HEK293 (cell line): Measurements from ENCODE around the gene RBM10.

ENCODE experiments used
- CTCF ChIA-PET: fragments of 350-600 bp; formaldehyde crosslinking; extraction: SDS; loops from one replicate; lab custom pipeline; 2021; ENCODE audit warnings: antibody characterized with exemption; lab: Yijun Ruan, JAX
- POLR2A ChIA-PET: fragments of 300-600 bp; formaldehyde crosslinking; extraction: SDS; loops from one replicate; lab custom pipeline; 2020; ENCODE audit warnings: antibody characterized with exemption, inconsistent platforms; lab: Yijun Ruan, JAX
- H3K27ac ChIP-seq: fragments of 200-500 bp; sonication (Bioruptor generic); 2 replicates; pipeline ENCODE4 v1.5.1; 2014; ENCODE audit warnings: low read depth, low read length, control low read depth, inconsistent platforms; ENCODE audit errors: extremely low read depth
- H3K36me3 ChIP-seq, 2 experiments: fragments of 200-500 bp in 1 of 2; sonication (Bioruptor generic) in 1 of 2; 1 replicate in 1 of 2; 2 replicates in 1 of 2; pipeline ENCODE4 v1.5.1; 2014 to 2017; ENCODE audit warnings: inconsistent platforms in 2 of 2, low read length in 2 of 2; ENCODE audit not compliant: control insufficient read depth in 2 of 2, insufficient read depth in 1 of 2
- H3K4me1 ChIP-seq: fragments of 200-500 bp; sonication (Bioruptor generic); 2 replicates; pipeline ENCODE4 v1.5.1; 2014; ENCODE audit warnings: mild to moderate bottlenecking, low read length, inconsistent platforms; ENCODE audit not compliant: control insufficient read depth, insufficient read depth
- H3K4me3 ChIP-seq: 2 replicates; pipeline ENCODE4 v1.5.1; 2011; ENCODE audit warnings: low read depth, mild to moderate bottlenecking, control low read depth, low read length, moderate library complexity
- H3K9me3 ChIP-seq: fragments of 200-500 bp; sonication (Bioruptor generic); 2 replicates; pipeline ENCODE4 v1.5.1; 2014; ENCODE audit warnings: low read depth, low read length, inconsistent platforms; ENCODE audit not compliant: control insufficient read depth, insufficient read depth
- BCL6B ChIP-seq: fragments of 450-650 bp; formaldehyde crosslinking; IDR thresholded peaks from 2 replicates; pipeline ENCODE4 v1.5.1; 2017; ENCODE audit warnings: missing biosample characterization, missing genetic modification characterization
- KLF17 ChIP-seq: fragments of 450-650 bp; formaldehyde crosslinking; IDR thresholded peaks from 2 replicates; pipeline ENCODE4 v1.5.1; 2016; ENCODE audit warnings: missing biosample characterization, missing genetic modification characterization
- SALL2 ChIP-seq: fragments of 450-650 bp; formaldehyde crosslinking; IDR thresholded peaks from 2 replicates; pipeline ENCODE4 v1.5.0; 2017; ENCODE audit warnings: missing biosample characterization, mild to moderate bottlenecking, missing genetic modification characterization, borderline replicate concordance
- ZNF121 ChIP-seq: fragments of 450-650 bp; formaldehyde crosslinking; IDR thresholded peaks from 2 replicates; pipeline ENCODE4 v1.5.1; 2016; ENCODE audit warnings: missing biosample characterization, missing genetic modification characterization
- ZNF19 ChIP-seq: fragments of 450-650 bp; formaldehyde crosslinking; IDR thresholded peaks from 2 replicates; pipeline ENCODE4; 2016; ENCODE audit warnings: missing biosample characterization, missing genetic modification characterization, low read depth
- ZNF24 ChIP-seq: fragments of 450-650 bp; formaldehyde crosslinking; IDR thresholded peaks from 2 replicates; pipeline ENCODE4 v1.5.1; 2016; ENCODE audit warnings: missing biosample characterization, missing genetic modification characterization
- ZNF266 ChIP-seq: fragments of 450-650 bp; formaldehyde crosslinking; IDR thresholded peaks from 2 replicates; pipeline ENCODE4 v1.5.1; 2016; ENCODE audit warnings: missing biosample characterization, missing genetic modification characterization, low read depth
- ZNF354C ChIP-seq: fragments of 450-650 bp; formaldehyde crosslinking; IDR thresholded peaks from 2 replicates; pipeline ENCODE4 v1.5.1; 2016; ENCODE audit warnings: missing biosample characterization, missing genetic modification characterization, low read depth, borderline replicate concordance
- ZNF423 ChIP-seq: fragments of 450-650 bp; formaldehyde crosslinking; IDR thresholded peaks from 2 replicates; pipeline ENCODE4 v1.5.1; 2016; ENCODE audit warnings: missing biosample characterization, missing genetic modification characterization
- ZNF549 ChIP-seq: fragments of 450-650 bp; IDR thresholded peaks from 2 replicates; pipeline ENCODE4 v1.5.1; 2018; ENCODE audit warnings: missing biosample characterization, missing genetic modification characterization, mild to moderate bottlenecking, inconsistent platforms, moderate library complexity
- ZNF561 ChIP-seq: fragments of 450-650 bp; IDR thresholded peaks from 2 replicates; pipeline ENCODE4 v1.5.1; 2018; ENCODE audit warnings: missing biosample characterization, missing genetic modification characterization, borderline replicate concordance
- ZNF621 ChIP-seq: fragments of 450-650 bp; formaldehyde crosslinking; IDR thresholded peaks from 2 replicates; pipeline ENCODE4 v1.5.1; 2017; ENCODE audit warnings: missing biosample characterization, missing genetic modification characterization
- ZNF629 ChIP-seq: fragments of 450-650 bp; formaldehyde crosslinking; IDR thresholded peaks from 2 replicates; pipeline ENCODE4 v1.5.1; 2017; ENCODE audit warnings: missing biosample characterization, missing genetic modification characterization
- ZNF701 ChIP-seq: fragments of 450-650 bp; formaldehyde crosslinking; IDR thresholded peaks from 2 replicates; pipeline ENCODE4 v1.5.1; 2016; ENCODE audit warnings: missing biosample characterization, missing genetic modification characterization
- ZNF777 ChIP-seq: fragments of 450-650 bp; formaldehyde crosslinking; IDR thresholded peaks from 2 replicates; pipeline ENCODE4 v1.5.1; 2017; ENCODE audit warnings: missing biosample characterization, missing genetic modification characterization, borderline replicate concordance
- TF ChIP-seq, protein P1 (sequence below): fragments of 450-650 bp; formaldehyde crosslinking; IDR thresholded peaks from 2 replicates; pipeline ENCODE4 v1.5.1; 2016; ENCODE audit warnings: missing biosample characterization, missing genetic modification characterization
- TF ChIP-seq, protein P2 (sequence below): fragments of 450-650 bp; formaldehyde crosslinking; IDR thresholded peaks from 2 replicates; pipeline ENCODE4 v1.5.1; 2016; ENCODE audit warnings: missing biosample characterization, missing genetic modification characterization, borderline replicate concordance
- TF ChIP-seq, protein P3 (sequence below): fragments of 450-650 bp; formaldehyde crosslinking; conservative IDR thresholded peaks from 2 replicates; pipeline ENCODE4 v1.5.1; 2016; ENCODE audit warnings: low read depth, missing biosample characterization, missing genetic modification characterization
- TF ChIP-seq, protein P4 (sequence below): fragments of 450-650 bp; formaldehyde crosslinking; IDR thresholded peaks from 2 replicates; pipeline ENCODE4 v1.5.1; 2016; ENCODE audit warnings: missing biosample characterization, missing genetic modification characterization, low read depth

The RBM10 gene

GRCh38 chrX:47233333-47234113, 88.5 kb downstream of the RBM10 start (continued):
- TF ChIP-seq SALL2 (tag by site-specific recombination) (no peak), ZNF19 (no peak), ZNF621 (tag by site-specific recombination) (no peak), ZNF121 (tag by site-specific recombination) (no peak), ZNF24 (tag by site-specific recombination) (no peak), KLF17 (tag by site-specific recombination) (peak; percentile 86), ZNF266 (no peak), ZNF423 (tag by site-specific recombination) (no peak), ZNF549 (tag by site-specific recombination) (no peak), ZNF777 (tag by site-specific recombination) (no peak), ZNF701 (tag by site-specific recombination) (no peak)
- TF ChIP-seq, protein P1, sequence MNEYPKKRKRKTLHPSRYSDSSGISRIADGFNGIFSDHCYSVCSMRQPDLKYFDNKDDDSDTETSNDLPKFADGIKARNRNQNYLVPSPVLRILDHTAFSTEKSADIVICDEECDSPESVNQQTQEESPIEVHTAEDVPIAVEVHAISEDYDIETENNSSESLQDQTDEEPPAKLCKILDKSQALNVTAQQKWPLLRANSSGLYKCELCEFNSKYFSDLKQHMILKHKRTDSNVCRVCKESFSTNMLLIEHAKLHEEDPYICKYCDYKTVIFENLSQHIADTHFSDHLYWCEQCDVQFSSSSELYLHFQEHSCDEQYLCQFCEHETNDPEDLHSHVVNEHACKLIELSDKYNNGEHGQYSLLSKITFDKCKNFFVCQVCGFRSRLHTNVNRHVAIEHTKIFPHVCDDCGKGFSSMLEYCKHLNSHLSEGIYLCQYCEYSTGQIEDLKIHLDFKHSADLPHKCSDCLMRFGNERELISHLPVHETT (tag by site-specific recombination) = 0 out of 2 replicates have a peak, but pooled peaks have one; percentile 47
- TF ChIP-seq, protein P2, sequence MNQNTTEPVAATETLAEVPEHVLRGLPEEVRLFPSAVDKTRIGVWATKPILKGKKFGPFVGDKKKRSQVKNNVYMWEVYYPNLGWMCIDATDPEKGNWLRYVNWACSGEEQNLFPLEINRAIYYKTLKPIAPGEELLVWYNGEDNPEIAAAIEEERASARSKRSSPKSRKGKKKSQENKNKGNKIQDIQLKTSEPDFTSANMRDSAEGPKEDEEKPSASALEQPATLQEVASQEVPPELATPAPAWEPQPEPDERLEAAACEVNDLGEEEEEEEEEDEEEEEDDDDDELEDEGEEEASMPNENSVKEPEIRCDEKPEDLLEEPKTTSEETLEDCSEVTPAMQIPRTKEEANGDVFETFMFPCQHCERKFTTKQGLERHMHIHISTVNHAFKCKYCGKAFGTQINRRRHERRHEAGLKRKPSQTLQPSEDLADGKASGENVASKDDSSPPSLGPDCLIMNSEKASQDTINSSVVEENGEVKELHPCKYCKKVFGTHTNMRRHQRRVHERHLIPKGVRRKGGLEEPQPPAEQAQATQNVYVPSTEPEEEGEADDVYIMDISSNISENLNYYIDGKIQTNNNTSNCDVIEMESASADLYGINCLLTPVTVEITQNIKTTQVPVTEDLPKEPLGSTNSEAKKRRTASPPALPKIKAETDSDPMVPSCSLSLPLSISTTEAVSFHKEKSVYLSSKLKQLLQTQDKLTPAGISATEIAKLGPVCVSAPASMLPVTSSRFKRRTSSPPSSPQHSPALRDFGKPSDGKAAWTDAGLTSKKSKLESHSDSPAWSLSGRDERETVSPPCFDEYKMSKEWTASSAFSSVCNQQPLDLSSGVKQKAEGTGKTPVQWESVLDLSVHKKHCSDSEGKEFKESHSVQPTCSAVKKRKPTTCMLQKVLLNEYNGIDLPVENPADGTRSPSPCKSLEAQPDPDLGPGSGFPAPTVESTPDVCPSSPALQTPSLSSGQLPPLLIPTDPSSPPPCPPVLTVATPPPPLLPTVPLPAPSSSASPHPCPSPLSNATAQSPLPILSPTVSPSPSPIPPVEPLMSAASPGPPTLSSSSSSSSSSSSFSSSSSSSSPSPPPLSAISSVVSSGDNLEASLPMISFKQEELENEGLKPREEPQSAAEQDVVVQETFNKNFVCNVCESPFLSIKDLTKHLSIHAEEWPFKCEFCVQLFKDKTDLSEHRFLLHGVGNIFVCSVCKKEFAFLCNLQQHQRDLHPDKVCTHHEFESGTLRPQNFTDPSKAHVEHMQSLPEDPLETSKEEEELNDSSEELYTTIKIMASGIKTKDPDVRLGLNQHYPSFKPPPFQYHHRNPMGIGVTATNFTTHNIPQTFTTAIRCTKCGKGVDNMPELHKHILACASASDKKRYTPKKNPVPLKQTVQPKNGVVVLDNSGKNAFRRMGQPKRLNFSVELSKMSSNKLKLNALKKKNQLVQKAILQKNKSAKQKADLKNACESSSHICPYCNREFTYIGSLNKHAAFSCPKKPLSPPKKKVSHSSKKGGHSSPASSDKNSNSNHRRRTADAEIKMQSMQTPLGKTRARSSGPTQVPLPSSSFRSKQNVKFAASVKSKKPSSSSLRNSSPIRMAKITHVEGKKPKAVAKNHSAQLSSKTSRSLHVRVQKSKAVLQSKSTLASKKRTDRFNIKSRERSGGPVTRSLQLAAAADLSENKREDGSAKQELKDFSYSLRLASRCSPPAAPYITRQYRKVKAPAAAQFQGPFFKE (tag by site-specific recombination) = no peak

GRCh38 chrX:47234583-47234982, 89.6 kb downstream of the RBM10 start:
- Histone ChIP-seq H3K36me3 (peaks cover 0 to 21% of the 10 kb centered on the region in 2 experiments; a peak in 2 of 3 replicates), H3K4me3 (peak overlapping the region; percentile 87), H3K4me1 (peaks cover 7% of the 10 kb centered on the region; the same call in 1 of the 2 replicates), H3K9me3 (no peaks in the 10 kb centered on the region), H3K27ac (no peak overlapping the region)
- ChIA-PET CTCF (no interaction called here), POLR2A (no interaction called here)
- TF ChIP-seq, protein P3, sequence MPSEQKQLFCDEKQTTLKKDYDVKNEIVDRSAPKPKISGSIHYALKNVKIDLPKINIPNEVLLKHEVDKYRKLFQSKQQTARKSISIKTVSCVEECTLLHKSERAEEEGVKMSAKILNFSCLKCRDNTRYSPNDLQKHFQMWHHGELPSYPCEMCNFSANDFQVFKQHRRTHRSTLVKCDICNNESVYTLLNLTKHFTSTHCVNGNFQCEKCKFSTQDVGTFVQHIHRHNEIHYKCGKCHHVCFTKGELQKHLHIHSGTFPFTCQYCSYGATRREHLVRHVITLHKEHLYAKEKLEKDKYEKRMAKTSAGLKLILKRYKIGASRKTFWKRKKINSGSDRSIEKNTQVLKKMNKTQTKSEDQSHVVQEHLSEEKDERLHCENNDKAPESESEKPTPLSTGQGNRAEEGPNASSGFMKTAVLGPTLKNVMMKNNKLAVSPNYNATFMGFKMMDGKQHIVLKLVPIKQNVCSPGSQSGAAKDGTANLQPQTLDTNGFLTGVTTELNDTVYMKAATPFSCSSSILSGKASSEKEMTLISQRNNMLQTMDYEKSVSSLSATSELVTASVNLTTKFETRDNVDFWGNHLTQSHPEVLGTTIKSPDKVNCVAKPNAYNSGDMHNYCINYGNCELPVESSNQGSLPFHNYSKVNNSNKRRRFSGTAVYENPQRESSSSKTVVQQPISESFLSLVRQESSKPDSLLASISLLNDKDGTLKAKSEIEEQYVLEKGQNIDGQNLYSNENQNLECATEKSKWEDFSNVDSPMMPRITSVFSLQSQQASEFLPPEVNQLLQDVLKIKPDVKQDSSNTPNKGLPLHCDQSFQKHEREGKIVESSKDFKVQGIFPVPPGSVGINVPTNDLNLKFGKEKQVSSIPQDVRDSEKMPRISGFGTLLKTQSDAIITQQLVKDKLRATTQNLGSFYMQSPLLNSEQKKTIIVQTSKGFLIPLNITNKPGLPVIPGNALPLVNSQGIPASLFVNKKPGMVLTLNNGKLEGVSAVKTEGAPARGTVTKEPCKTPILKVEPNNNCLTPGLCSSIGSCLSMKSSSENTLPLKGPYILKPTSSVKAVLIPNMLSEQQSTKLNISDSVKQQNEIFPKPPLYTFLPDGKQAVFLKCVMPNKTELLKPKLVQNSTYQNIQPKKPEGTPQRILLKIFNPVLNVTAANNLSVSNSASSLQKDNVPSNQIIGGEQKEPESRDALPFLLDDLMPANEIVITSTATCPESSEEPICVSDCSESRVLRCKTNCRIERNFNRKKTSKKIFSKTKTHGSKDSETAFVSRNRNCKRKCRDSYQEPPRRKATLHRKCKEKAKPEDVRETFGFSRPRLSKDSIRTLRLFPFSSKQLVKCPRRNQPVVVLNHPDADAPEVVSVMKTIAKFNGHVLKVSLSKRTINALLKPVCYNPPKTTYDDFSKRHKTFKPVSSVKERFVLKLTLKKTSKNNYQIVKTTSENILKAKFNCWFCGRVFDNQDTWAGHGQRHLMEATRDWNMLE = no peak
- TF ChIP-seq BCL6B (tag by site-specific recombination) = no peak
- no peak for TF ChIP-seq ZNF561 (tag by site-specific recombination)
- TF ChIP-seq, protein P4, sequence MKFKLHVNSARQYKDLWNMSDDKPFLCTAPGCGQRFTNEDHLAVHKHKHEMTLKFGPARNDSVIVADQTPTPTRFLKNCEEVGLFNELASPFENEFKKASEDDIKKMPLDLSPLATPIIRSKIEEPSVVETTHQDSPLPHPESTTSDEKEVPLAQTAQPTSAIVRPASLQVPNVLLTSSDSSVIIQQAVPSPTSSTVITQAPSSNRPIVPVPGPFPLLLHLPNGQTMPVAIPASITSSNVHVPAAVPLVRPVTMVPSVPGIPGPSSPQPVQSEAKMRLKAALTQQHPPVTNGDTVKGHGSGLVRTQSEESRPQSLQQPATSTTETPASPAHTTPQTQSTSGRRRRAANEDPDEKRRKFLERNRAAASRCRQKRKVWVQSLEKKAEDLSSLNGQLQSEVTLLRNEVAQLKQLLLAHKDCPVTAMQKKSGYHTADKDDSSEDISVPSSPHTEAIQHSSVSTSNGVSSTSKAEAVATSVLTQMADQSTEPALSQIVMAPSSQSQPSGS (tag by site-specific recombination) = peak; percentile 88
- no peak for TF ChIP-seq ZNF354C
- peak; percentile 66 for TF ChIP-seq ZNF629
